Keratinocyte (primary cell): Measurements from ENCODE around the gene MTMR3.

Experiments
- CTCF ChIP-seq, 3 experiments: IDR thresholded peaks in 1 of 3; conservative IDR thresholded peaks in 1 of 3; optimal IDR thresholded peaks in 1 of 3; 2 replicates in 2 of 3; 3 replicates in 1 of 3; pipeline versions ENCODE3 to v1.5.1; 2011; ENCODE audit warnings: low read length in 3 of 3, mild to moderate bottlenecking in 3 of 3, moderate library complexity in 2 of 3, control low read depth in 1 of 3, inconsistent platforms in 1 of 3; ENCODE audit not compliant: insufficient read depth in 2 of 3; ENCODE audit errors: extremely low read depth in 1 of 3
- EZH2 ChIP-seq: IDR thresholded peaks from one replicate; pipeline ENCODE4 v1.6.1; 2012; ENCODE audit warnings: inconsistent platforms, mild to moderate bottlenecking, low read length, moderate library complexity

- TF ChIP-seq EZH2 (no peak), CTCF (optimal IDR thresholded peaks at IDR 0.05 in 1 of 3, IDR thresholded peaks at IDR 0.05 in 1 of 3, conservative IDR thresholded peaks at IDR 0.05 in 1 of 3; ENCODE audit: extremely low read depth in 1 of 3, insufficient read depth in 2 of 3, low read length in 3 of 3) (no peak)
These were observed 141.3 kb downstream of the MTMR3 start for GRCh38 chr22:30024231-30024630.
